Neuronal stem cell (in vitro differentiated cells): ENCODE results near the gene ZNRD2.

Experiments
- DNase-seq: peaks from one replicate; pipeline ENCODE4 v3.0.0-alpha.2; 2013; ENCODE audit warnings: low spot score
- H2AFZ ChIP-seq: one replicate; pipeline ENCODE4 v1.6.1; 2013; ENCODE audit warnings: mild to moderate bottlenecking, low read length, inconsistent platforms
- H2AK5ac ChIP-seq: 2 replicates; pipeline ENCODE4 v1.6.1; 2013; ENCODE audit warnings: low read depth, mild to moderate bottlenecking, inconsistent platforms, low read length, moderate library complexity, mixed read lengths
- H2BK120ac ChIP-seq: 2 replicates; pipeline ENCODE4 v1.6.1; 2013; ENCODE audit warnings: low read depth, mild to moderate bottlenecking, inconsistent platforms, low read length, moderate library complexity, mixed read lengths
- H2BK12ac ChIP-seq: one replicate; pipeline ENCODE4 v1.6.1; 2013; ENCODE audit warnings: low read length, inconsistent platforms
- H2BK15ac ChIP-seq: 2 replicates; pipeline ENCODE4 v1.6.1; 2013; ENCODE audit warnings: mild to moderate bottlenecking, low read length, inconsistent platforms, mixed read lengths
- H2BK5ac ChIP-seq: one replicate; pipeline ENCODE4 v1.6.1; 2013; ENCODE audit warnings: inconsistent platforms, mild to moderate bottlenecking, low read length, moderate library complexity
- H3K14ac ChIP-seq: one replicate; pipeline ENCODE4 v1.6.1; 2013; ENCODE audit warnings: low read length, inconsistent platforms
- H3K18ac ChIP-seq: 2 replicates; pipeline ENCODE4 v1.6.1; 2013; ENCODE audit warnings: low read length, inconsistent platforms
- H3K23ac ChIP-seq: 2 replicates; pipeline ENCODE4 v1.6.1; 2013; ENCODE audit warnings: low read depth, mild to moderate bottlenecking, mixed read lengths, low read length, inconsistent platforms; ENCODE audit not compliant: poor library complexity
- H3K27ac ChIP-seq: replicated peaks from 3 replicates; pipeline ENCODE4 v1.5.1; 2013; ENCODE audit warnings: low read length, inconsistent platforms
- H3K27me3 ChIP-seq, 3 experiments: 2 replicates each; pipeline ENCODE4 v1.6.1; 2013; ENCODE audit warnings: low read length in 3 of 3, mild to moderate bottlenecking in 2 of 3, inconsistent platforms in 1 of 3, low read depth in 1 of 3, mixed read lengths in 1 of 3, moderate library complexity in 1 of 3; ENCODE audit not compliant: control insufficient read depth in 3 of 3, insufficient read depth in 3 of 3
- H3K36me3 ChIP-seq, 2 donors: replicated peaks in 1 of 2; 2 replicates each; pipeline ENCODE4 v1.6.1; 2013; ENCODE audit warnings: low read length in 2 of 2; ENCODE audit not compliant: control insufficient read depth in 2 of 2, insufficient read depth in 2 of 2
- H3K4ac ChIP-seq: 2 replicates; pipeline ENCODE4 v1.6.1; 2013; ENCODE audit warnings: inconsistent platforms, mild to moderate bottlenecking, low read length, moderate library complexity
- H3K4me1 ChIP-seq, 2 donors: 1 replicate in 1 of 2; 2 replicates in 1 of 2; pipeline ENCODE4 v1.6.1; 2013; ENCODE audit warnings: low read length in 2 of 2, low read depth in 1 of 2; ENCODE audit not compliant: control insufficient read depth in 2 of 2, insufficient read depth in 1 of 2
- H3K4me2 ChIP-seq: one replicate; pipeline ENCODE4 v1.6.1; 2013; ENCODE audit warnings: mild to moderate bottlenecking, low read length, inconsistent platforms; ENCODE audit not compliant: insufficient read depth, poor library complexity, severe bottlenecking
- H3K4me3 ChIP-seq, 2 donors: 2 replicates each; pipeline ENCODE4 v1.5.1; 2013; ENCODE audit warnings: low read length in 2 of 2, mild to moderate bottlenecking in 2 of 2, inconsistent platforms in 1 of 2, moderate library complexity in 1 of 2
- H3K79me1 ChIP-seq: one replicate; pipeline ENCODE4 v1.6.1; 2013; ENCODE audit warnings: low read depth, mild to moderate bottlenecking, inconsistent platforms, low read length, moderate library complexity
- H3K9ac ChIP-seq: one replicate; pipeline ENCODE4 v1.6.1; 2013; ENCODE audit warnings: mild to moderate bottlenecking, low read depth, low read length, inconsistent platforms; ENCODE audit not compliant: poor library complexity
- H3K9me3 ChIP-seq, 2 donors: replicated peaks in 1 of 2; 2 replicates each; pipeline versions ENCODE3 to v1.6.1; 2013; ENCODE audit warnings: low read length in 2 of 2, mild to moderate bottlenecking in 2 of 2, inconsistent platforms in 1 of 2, low read depth in 1 of 2, mixed read lengths in 1 of 2, moderate library complexity in 1 of 2; ENCODE audit not compliant: control insufficient read depth in 2 of 2, insufficient read depth in 1 of 2
- H4K8ac ChIP-seq: one replicate; pipeline ENCODE4 v1.6.1; 2013; ENCODE audit warnings: low read depth, mild to moderate bottlenecking, inconsistent platforms, low read length, moderate library complexity
- H4K91ac ChIP-seq: one replicate; pipeline ENCODE4 v1.6.1; 2013; ENCODE audit warnings: low read length, low read depth, mild to moderate bottlenecking, inconsistent platforms; ENCODE audit not compliant: poor library complexity
- WGBS, 2 donors: extraction: QIAGEN DNeasy Blood & Tissue Kit; methylation state at CpG; one replicate each; pipeline ENCODE4 v1.1.7; 2013; ENCODE audit warnings: missing lambda C conversion rate in 2 of 2, mixed read lengths in 1 of 2; ENCODE audit not compliant: insufficient read length in 2 of 2, insufficient replicate concordance in 1 of 2; ENCODE audit errors: extremely low coverage in 2 of 2; 5-methylcytosine and 5-hydroxymethylcytosine counted together

The ZNRD2 gene

GRCh38 chr11:65538915-65539743, 31.1 kb upstream of the ZNRD2 start:
- Histone ChIP-seq H4K8ac (no peak overlapping the region), H4K91ac (no peak overlapping the region), H2AK5ac (peak overlapping the region; percentile 88), H3K4me2 (peak overlapping the region; percentile 95), H2BK12ac (peak overlapping the region; percentile 58), H3K27ac (no peak overlapping the region), H3K4me3 (peak overlapping the region in 1 of 2 donors; percentile 70), H3K79me1 (peaks cover 5% of the 10 kb centered on the region), H3K14ac (peak overlapping the region; percentile 71), H3K9me3 (no peaks in the 10 kb centered on the region), H3K4ac (no peak overlapping the region), H2BK15ac (peak overlapping the region; percentile 92), H3K23ac (peak overlapping the region; percentile 73), H3K4me1 (peaks cover 0 to 10% of the 10 kb centered on the region in 2 donors), H3K9ac (peak overlapping the region; percentile 83), H3K18ac (peak overlapping the region; percentile 89), H2BK120ac (peak overlapping the region; percentile 18), H2BK5ac (peak overlapping the region; percentile 60), H3K27me3 (peaks cover 0 to 38% (median 13%) of the 10 kb centered on the region in 3 experiments), H3K36me3 (peaks cover 24 to 52% of the 10 kb centered on the region in 2 donors), H2AFZ (no peak overlapping the region)
- DNase-seq = no peak
- no CpG with 5 or more reads among the region's 92 CpGs for WGBS, 2 donors

- Histone ChIP-seq H4K8ac (no peak overlapping the region), H3K27me3 (peaks cover 0 to 45% (median 13%) of the 10 kb centered on the region in 3 experiments), H3K4me2 (peak overlapping the region; percentile 95), H2BK120ac (peak overlapping the region; percentile 18), H3K18ac (peak overlapping the region; percentile 89), H2BK15ac (peak overlapping the region; percentile 92), H2AFZ (no peak overlapping the region), H3K27ac (no peak overlapping the region), H2AK5ac (peak overlapping the region; percentile 88), H3K4me1 (peaks cover 0 to 10% of the 10 kb centered on the region in 2 donors), H3K9me3 (no peaks in the 10 kb centered on the region), H3K23ac (peak overlapping the region; percentile 94), H4K91ac (no peak overlapping the region), H3K79me1 (peaks cover 5% of the 10 kb centered on the region), H3K4ac (no peak overlapping the region), H2BK12ac (peak overlapping the region; percentile 58), H3K9ac (peak overlapping the region; percentile 83), H2BK5ac (no peak overlapping the region), H3K36me3 (peaks cover 24 to 50% of the 10 kb centered on the region in 2 donors), H3K4me3 (peak overlapping the region in 1 of 2 donors; percentile 82), H3K14ac (peak overlapping the region; percentile 71)
- WGBS, 2 donors = no CpG with 5 or more reads among the region's 60 CpGs
- no peak for DNase-seq
These were observed 30.5 kb upstream of the ZNRD2 start for GRCh38 chr11:65539744-65540289.

GRCh38 chr11:65540290-65541092, 29.8 kb upstream of the ZNRD2 start:
- H3K9me3 ChIP-seq = no peaks in the 10 kb centered on the region
- H3K79me1 ChIP-seq = peaks cover 5% of the 10 kb centered on the region
- H3K4me2 ChIP-seq = peak overlapping the region; percentile 95
- peak overlapping the region; percentile 94 for H3K23ac ChIP-seq
- H2AFZ ChIP-seq = no peak overlapping the region
- H4K91ac ChIP-seq = no peak overlapping the region
- peak overlapping the region in 1 of 2 donors; percentile 82 for H3K4me3 ChIP-seq
- H2BK15ac ChIP-seq = peak overlapping the region; percentile 6
- WGBS, 2 donors = no CpG with 5 or more reads among the region's 78 CpGs
- peak; percentile 84 for DNase-seq
- peak overlapping the region; percentile 89 for H3K14ac ChIP-seq
- no peak overlapping the region for H2BK12ac ChIP-seq
- H3K36me3 ChIP-seq = peaks cover 19 to 44% of the 10 kb centered on the region in 2 donors
- H3K4ac ChIP-seq = no peak overlapping the region
- H3K4me1 ChIP-seq = peaks cover 0 to 10% of the 10 kb centered on the region in 2 donors
- peak overlapping the region; percentile 98 for H3K18ac ChIP-seq
- no peak overlapping the region for H2BK5ac ChIP-seq
- H3K27ac ChIP-seq = no peak overlapping the region
- H3K9ac ChIP-seq = peak overlapping the region; percentile 83
- H2BK120ac ChIP-seq = peak overlapping the region; percentile 88
- H2AK5ac ChIP-seq = peak overlapping the region; percentile 88
- peaks cover 0 to 52% (median 13%) of the 10 kb centered on the region in 3 experiments for H3K27me3 ChIP-seq
- H4K8ac ChIP-seq = no peak overlapping the region
